Activated T-helper 9 cell treated with anti-CD3 and anti-CD28 coated beads, Interleukin-2, amount 50 U/mL, for 16 hours (primary cell): ENCODE results near the gene PPP1R16B.

Experiments
- DNase-seq: peaks from one replicate; pipeline ENCODE4 v3.0.0-alpha.2; 2020; ENCODE audit warnings: low read depth

Gene PPP1R16B

DNA sequence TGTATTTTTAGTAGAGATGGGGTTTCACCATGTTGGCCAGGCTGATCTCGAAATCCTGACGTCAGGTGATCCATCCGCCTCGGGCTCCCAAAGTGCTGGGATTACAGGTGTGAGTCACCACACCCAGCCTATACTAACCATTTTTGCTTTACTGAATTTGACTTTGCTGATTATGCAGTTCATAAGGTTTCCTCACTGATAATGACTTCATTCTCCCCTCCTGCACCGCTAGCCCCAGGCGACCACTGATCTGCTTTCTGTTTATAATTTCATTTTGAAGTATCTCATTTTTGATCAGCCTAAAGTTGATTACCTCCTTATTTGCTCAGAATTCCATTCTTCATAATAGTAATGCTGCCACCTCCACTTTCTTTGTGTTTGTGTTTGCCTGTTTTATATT lies 72.0 kb downstream of the PPP1R16B start:
- no peak for DNase-seq

DNA sequence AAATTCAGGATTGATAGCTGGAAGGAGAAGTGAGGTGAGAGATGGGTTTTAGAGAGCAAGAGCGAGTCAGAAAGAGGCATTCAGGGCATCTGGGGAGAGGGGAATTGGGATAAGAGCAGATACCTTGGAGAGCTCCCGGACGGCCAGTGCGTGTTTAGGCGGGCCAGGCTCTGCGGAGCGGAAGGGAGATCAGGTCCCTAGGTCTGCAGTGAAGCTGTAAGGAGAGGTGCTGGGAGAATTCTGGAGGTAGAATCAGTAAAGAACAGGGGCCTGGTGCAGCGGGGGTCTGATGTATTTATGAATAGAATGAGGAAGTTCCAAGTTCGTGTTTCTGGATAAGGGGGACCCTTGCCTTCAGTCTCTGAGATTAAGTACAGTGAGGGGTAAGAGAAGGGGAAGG lies 73.4 kb downstream of the PPP1R16B start:
- no peak for DNase-seq

DNA sequence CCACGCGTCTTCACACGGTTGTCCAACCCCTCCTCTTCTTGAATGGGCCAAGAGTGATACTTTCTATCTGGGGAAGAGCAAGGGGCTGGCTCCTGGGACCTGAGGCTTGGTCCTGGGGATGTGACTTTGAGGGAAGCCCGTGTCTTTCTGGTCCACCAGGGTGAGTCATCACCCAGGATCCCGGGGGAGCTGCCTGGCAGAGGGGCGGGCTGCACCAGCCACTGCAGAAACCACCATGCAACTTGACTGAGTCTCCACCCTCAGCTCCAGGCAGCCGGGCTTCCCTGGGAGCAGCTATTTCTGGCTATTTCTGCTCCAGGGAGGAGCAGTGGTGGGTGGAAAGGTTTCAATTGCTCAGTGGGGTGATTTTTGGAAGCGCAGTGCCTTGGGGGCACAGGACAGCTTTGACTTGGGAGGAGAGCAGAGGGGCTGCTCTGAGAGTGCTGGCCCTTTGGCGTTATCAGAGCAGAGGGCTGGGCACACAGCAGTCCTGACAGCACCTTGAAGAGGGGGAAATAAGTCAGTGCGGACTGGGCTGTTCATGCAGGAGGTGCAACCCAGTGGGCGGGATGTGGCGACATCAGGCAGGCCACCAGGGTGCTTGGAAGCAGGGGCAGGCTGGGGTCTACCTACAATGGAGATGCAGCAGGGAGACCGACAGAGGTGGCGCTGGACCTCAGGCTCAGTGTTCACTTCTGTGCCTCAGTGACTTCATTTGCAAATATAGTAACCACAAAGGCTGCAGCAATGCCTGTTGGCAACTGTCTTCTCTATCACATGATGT lies 75.6 kb downstream of the PPP1R16B start:
- DNase-seq: no peak

DNA sequence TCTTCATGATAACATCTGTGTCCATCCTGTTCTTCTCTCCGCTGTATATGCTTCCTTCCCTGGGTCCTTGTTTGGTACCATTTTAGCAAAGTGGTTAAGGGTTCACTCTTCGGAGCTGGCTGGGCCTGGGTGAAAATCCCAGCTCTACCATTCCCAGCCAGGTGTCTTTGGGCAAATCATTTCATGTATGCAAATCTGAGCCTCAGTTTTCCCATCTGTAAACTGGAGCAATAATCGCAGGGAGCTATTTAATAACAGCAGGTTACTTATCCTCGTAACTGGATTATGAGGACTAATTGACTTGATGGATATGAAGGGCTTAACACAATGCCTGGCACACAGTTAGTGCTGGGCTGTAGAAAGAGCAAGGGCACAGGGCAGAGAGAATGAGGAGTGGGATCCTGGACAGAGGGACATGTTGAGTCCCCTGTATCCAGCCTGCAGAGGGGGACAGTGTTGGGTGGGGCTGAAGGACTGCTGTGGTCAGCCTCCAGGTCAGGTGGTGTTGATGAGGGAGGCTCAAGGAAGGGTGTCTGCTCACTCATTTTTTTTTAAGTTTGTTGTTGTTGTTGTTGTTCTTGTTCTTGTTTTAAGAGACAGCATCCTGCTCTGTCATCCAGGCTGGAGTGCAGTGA lies 76.4 kb downstream of the PPP1R16B start:
- no peak for DNase-seq

DNA sequence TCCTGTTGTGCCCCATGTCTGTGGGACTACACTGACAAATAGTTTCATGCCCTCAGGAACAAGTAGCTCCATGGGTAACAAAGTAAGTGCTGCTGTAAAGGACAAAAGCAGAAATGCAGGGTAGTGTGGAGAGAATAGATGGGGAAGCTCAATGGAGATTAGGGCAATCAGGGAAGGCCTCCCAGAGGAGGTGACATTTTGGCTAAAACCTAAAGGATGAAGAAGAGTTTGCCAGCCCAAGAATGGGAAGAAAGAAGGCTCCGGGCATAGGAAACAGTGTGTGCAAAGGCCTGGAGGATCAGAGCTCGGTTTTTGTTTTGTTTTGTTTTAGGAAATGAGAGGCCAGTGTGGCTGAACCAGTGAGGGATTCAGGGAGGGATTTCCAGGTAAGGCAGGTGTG lies 77.1 kb downstream of the PPP1R16B start:
- no peak for DNase-seq

DNA sequence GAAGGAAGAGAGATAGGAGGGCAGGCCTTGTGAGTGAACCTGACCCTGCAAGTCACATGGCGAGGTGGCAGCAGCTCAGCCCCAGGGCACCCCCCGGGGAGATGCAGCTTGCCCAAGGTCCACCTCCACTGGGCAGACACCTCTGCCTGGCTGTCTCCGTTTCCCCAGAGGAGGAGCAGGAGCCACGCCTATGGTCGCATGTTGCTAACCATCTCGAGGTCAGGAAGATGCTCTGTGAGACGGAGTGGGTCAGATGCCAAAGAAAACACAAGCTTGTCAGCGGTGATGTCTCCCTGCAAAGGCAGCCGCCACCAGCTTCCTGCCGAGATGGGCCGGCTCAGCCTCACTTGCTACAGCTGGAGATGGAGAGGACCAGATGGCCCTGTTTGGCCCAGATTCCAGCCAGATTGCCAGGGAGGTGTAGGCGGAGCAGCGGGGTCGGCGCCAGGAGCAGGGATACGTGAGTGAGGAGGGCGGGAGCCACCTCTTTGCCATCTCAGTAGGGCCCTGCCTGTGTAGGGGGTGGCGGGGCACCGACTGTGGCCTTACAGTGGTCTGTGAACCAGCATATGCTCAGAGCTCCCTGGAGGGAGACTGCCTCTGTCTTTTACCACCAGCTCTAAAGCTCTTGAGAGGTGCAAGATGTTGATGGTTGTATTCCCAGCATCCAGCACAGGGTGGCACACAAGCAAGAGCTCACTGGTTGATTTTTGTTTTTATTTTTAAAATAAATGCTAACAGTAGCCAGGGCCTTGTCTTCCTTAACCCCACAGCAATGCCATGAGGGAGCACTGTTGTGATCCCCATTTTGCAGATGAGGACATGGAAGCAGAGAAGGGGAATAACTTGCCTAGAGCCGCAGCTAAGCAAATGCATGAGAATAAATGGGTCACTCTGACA lies 77.8 kb downstream of the PPP1R16B start:
- no peak for DNase-seq

DNA sequence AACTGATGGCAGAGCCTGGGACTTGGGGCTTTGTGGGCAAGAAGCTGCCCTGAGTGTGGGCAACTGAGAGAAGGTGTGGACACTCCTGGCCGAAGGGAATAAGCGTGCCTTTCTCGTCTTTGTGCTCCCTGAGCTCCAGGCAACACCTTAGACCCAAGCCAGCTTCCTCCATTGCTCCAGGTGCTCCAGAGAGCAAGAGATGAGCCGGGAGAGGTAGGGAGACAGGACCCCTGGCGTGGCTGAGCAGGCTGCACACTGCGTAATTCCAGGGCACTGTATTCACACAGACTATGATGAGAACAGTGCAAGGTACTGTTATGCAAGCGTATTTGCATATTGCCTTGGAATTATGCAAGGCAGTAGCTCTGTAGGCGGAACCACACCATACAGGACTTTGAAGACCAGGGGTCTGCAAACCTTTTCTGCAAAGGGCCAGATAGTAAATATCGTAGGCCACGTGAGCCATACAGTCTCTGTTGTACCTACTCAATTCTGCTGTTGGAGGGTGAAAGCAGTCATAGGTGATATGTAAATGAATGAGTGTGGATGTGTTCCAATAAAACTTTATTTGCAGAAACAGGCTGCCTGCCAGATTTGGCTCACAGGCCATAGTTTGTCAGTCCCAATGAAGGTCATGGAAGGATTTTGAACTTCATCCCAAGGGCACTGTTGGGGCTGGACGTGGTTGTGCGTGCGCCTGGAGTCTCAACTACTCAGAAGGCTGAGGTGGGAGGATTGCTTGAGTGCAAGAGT lies 78.7 kb downstream of the PPP1R16B start:
- DNase-seq: no peak

DNA sequence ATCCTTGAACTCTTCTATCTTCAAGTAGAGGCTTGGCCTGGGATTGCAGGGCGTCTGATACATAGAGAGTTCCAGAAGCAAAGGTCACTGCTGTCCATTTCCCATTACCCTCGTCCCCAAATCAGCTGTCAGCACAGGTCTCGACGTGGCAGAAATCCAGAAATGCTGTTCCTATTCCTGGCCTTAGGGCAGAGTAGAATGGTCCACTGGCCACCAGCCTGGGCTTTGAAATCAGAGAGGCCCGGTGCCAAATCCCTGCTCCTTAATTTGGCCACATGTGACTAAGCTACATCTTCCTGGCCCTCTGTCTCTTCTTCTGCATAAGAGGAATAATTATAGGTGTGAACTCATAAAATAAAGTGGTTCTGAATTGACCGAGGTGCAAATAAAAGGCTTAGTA lies 79.9 kb downstream of the PPP1R16B start:
- DNase-seq: no peak

DNA sequence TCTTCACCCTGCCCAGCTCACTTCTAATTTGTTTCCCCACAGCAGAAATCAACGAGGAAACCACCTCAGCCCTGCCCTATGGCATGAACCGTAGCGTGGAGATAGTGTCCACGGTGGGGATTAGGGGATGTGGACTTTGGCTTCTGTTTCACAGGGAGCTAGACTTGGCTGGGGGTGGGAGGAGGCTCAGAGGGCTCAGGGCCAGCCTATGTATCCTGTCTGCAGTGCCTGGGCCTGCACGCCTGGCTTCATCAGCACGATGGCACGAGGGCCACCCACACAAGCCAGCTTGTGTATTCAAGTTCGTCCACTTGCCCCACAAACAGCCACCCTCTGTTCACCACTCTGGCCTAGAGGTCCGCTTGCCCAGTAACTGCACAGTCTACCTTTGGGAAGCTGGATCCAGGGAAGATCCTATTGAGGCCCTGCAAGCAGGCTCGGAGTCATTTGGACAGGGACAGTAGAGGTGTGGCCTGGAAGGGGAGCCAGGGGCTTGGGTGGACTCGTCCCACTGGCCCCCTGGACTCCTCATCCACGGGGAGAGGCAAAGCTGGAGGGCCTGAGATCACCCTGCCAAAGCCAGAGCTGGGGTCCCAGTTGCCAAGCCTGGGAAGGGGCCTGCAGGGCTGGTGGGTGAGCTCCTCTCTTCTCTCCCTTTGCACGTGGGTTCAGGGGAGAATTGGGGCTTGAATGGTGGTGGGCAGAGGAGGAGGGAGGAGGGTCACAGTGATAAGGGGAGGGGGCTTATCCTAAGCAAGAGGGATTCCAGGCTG lies 82.7 kb downstream of the PPP1R16B start:
- DNase-seq: no peak

DNA sequence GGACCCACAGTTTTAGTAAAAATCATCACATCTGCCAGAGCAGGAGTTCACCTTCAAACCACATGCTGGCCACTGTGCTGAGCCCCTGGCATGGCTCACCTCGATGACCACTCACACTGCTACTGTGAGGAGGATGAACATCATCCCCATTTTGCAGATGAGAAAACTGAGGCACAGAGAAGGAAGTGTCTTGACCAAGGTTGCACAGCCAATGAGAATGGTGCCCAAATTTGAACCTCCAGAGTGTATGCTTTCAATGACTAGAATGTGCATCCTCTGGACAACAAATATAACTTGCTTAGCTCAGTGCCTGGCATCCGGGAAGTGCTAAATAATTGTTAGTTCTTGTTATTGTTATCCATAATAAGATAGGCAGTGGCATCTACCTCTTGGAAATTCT lies 83.6 kb downstream of the PPP1R16B start:
- no peak for DNase-seq

DNA sequence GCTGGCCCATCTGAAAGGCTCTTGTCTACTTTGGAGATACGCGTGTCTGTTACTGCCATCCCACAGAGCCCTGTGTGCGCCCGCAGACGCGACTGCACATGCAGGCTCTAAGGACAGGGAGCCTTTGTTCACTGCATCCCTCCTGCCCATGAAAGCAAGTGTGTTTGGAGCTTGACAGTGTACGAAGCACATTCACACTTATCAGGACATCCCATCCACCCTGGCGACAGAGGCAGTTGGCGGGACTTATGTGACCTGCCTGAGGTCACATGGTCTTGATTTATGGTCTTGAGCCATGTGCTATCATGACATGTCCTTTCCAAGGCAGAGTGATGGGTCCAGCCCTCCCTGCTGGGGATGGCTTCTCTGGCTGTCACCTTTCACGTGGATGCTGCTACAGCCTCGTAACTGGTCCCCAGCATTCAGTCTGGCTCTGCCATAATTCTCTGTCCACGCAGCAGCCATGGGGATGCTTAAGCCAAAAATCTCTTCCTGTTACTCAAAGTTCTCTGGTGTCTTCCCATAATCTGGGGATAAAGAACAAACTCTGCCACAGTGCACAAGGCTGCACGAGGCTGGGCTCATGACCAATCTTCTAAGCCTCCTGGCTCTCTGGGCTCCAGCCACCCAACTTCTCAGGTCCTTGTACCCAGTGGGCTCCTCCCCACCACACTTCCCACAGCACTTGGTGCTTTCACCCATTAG lies 84.4 kb downstream of the PPP1R16B start:
- no peak for DNase-seq

DNA sequence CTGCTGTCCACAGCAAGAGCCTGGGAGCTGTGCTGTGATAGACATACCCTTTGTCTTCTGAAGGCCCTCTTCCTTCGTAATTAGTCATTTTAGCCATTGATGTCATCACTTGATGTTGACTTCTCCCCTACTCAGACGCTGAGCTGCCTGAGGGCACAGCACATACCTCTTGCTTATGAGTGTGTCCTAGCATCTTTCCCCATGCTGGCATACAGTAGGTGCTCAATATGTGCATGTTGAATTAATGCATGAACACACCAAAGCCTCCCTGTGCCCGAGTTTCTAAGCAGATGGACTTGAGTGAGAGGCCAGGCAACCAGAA lies 85.0 kb downstream of the PPP1R16B start:
- DNase-seq: no peak

DNA sequence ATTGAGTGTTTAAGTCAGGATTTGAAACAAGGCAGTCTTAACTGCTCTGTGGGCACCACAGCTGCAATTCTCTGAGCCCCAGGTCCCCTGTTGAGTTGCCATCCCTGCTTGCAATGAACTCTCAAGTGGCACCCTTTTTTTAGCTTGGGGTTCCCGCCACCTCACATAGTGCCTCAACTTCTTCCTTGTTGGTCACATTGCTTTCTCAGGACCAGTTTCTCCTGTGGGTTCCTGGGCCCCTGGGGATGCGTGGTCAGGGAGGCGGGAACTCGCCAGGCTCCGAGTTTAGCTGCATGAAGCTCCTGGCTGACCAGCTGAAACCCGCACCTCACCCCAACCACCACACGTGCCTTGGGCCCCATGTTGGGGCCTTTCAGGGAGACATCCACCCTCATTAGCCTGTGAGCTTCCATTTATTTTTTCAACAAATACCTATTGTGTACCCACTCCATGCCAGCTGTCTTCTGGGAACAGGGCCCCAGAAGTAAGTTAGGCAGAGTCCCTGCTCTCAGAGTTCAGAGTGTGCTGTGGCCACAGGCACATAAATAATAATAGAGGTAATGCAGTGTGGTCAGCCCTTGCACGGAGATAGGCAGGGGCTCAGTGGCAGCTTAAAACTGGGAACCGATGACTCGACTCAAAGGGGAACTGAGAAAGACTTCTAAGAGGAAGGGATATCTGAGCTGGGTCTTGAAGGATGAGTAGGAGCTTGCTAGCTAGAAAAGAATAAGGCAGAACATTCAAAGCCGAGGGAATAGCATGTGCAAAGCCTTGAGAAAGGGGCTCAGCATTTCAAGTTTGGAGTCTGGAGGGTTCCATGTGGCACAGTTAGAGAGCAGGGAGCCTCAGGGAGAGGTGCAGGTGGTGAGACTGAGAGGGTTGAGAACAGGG lies 86.8 kb downstream of the PPP1R16B start:
- no peak for DNase-seq

DNA sequence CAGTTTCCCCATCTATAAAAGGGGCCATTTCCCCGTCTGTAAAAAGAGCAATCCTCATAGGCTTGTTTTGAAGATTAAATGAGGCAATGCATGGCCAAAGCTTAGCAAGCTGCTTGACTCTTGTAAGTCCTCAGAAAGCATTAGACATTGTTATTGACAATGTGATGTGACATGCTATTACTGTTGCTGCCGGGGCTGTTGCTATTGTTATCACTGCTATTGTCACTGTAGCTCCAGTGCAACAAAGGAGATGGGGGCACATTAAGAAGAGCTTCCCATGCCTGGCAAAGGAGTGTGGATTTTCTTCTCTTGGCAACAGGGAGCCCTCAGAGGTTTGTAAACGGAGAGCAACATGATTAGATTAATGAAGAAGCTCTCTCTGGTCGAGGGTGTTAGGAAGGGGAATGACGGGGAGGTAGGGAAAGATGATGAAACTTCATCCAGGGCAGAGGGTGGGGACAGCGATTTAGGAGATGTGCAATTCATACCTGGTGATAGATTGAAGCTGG lies 87.6 kb downstream of the PPP1R16B start:
- DNase-seq: no peak

DNA sequence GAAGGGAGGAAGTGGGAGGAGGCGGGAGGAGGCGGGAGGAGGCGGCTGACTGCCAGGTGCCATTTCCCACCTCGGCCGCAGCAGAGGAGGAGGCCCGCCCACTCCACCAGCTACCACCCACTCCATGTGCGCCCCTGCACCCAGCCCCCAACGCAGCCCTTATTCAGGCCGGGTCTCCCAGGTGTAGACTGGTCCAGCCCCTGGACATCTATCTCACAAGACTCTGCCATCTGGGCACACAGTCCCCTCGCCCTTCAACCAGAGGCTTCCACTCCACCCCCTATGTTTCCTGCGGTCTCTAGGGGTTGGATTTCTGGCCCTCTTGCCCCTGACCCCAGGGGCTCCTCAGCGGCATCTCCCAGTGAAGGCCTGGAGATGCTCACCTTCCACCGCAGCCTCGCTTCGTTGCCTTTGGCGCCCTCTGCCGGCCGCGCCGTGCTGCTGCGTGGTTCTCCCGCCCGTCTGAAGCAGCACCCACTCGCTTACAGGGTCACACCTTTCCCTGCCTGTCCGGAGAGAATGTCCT lies 88.1 kb downstream of the PPP1R16B start:
- DNase-seq: peak; percentile 73

DNA sequence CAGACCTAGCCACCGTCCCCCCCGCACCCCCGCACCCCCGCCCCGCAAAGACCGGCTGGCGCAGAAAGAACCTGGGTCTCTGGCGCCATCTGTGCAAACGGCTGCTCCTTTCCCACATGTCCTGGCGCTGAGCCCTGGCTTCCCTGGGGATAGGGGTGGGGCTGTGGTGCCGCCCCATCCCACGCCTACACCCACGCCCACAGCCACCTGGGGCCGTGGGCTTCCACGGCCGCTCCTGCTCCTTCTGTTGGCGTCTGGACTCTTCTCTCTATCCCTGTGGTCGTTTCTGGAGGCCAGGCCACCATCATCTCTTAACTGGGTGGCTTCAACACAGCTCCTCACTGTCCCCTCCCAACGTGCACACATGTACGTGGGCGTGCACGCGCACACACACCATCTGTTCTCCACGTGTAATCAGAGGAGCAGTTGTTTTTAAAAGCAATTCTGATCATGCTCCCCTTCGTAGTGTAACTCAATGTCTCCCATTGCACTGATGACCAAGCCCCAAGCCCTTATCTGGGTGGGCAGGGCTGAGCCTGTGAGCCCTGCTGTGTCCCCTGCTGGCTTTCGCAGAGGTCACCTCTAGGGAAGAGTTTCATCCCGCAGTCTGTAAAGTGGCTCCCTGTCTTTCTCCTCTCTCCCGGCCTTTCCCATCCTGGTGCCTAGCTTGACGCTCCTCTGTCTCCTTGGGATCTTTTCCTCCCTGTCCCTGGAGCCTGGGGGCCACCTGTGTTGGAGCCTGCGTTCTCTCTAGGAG lies 88.8 kb downstream of the PPP1R16B start:
- no peak for DNase-seq

DNA sequence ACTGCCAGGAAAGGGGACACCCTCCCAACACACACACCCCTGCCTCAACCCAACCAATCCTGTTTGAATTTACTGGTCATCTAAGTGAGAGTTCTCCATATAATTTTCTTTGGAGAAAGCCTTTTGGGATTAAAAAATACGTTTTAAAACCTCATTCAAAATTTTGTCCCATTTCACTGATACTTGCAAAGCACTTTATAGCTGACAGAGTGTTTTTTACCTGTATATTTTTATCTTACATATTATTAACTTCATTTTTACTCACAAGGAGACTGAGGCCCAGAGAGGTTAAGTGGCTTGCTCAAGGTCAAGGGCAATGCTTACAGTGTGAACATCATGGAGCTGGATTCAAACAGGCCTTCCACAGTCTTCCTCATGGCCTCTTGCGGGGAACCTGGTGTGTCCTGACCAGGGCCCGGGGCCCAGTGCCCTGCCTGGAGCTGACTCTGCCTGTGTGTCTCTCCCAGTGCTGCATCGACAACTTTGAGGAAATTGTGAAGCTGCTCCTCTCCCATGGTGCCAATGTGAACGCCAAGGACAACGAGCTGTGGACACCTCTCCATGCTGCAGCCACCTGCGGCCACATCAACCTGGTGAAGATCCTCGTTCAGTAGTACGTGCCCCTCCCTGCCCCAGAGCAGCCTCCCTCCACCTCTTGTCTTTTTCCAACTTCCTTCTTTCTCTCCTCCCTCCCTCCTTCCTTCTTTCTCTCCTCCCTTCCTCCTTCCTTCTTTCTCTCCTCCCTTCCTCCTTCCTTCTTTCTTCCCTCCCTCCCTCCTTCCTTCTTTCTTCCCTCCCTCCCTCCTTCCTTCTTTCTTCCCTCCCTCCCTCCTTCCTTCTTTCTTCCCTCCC lies 89.8 kb downstream of the PPP1R16B start:
- no peak for DNase-seq
